ENCODE data around the gene NUDT1.

NUDT1 gene

DNA sequence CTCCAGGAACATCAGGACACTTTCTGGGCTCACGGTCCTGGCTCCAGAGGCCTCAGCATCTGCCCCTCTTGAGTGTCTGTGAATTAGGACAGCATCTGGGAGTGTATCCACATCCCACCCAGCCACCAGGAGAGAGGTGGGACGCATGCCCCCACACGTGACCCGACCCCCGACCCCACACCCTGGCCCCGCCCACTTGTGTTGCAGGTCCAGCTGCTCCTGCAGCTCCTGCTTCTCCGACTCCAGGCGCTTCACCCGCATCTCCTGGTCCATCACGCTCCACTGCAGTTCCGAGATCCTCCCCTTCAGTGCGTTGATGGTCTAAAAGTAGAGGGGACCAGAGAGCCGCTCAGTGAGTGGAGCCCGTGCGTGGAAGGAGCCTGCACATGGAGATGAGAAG, 22.9 kb upstream of the NUDT1 start:
- DNase-seq (ENCODE audit: low read depth in 1 of 2, low spot score in 1 of 2), result no peak
- no peak overlapping the region for H3K27ac ChIP-seq (replicated peaks)
- no peaks in the 10 kb centered on the region for H3K27me3 ChIP-seq (ENCODE audit: insufficient read depth, poor library complexity, severe bottlenecking)
- no peak for TF ChIP-seq SPI1 (IDR thresholded peaks at IDR 0.05; ENCODE audit: borderline replicate concordance, low read depth)
- no peak for TF ChIP-seq POLR2AphosphoS5 (IDR thresholded peaks at IDR 0.05; ENCODE audit: low read depth)
- TF ChIP-seq REST (IDR thresholded peaks at IDR 0.05; ENCODE audit: insufficient replicate concordance, low read depth), result no peak
- no peak for TF ChIP-seq GABPA (IDR thresholded peaks at IDR 0.05; ENCODE audit: low read depth)
- TF ChIP-seq CTCF (IDR thresholded peaks at IDR 0.05; ENCODE audit: insufficient read depth, low read length), result no peak
- no peak overlapping the region for H3K4me3 ChIP-seq (replicated peaks; ENCODE audit: insufficient read depth, low read length)

- TF ChIP-seq CTCF (IDR thresholded peaks at IDR 0.05; ENCODE audit: insufficient read depth, low read length), result no peak
- no peak for TF ChIP-seq POLR2AphosphoS5 (IDR thresholded peaks at IDR 0.05; ENCODE audit: low read depth)
- no peak for TF ChIP-seq GABPA (IDR thresholded peaks at IDR 0.05; ENCODE audit: low read depth)
- TF ChIP-seq REST (IDR thresholded peaks at IDR 0.05; ENCODE audit: insufficient replicate concordance, low read depth), result no peak
- TF ChIP-seq SPI1 (IDR thresholded peaks at IDR 0.05; ENCODE audit: borderline replicate concordance, low read depth), result no peak
- H3K27me3 ChIP-seq (ENCODE audit: insufficient read depth, poor library complexity, severe bottlenecking), result no peaks in the 10 kb centered on the region
- no peak for DNase-seq (ENCODE audit: low read depth in 1 of 2, low spot score in 1 of 2)
- H3K27ac ChIP-seq (replicated peaks), result no peak overlapping the region
- H3K4me3 ChIP-seq (replicated peaks; ENCODE audit: insufficient read depth, low read length), result no peak overlapping the region
These were observed 22.4 kb upstream of the NUDT1 start for GRCh38 chr7:2219606-2220005.

GRCh38 chr7:2220030-2220429, 22.0 kb upstream of the NUDT1 start:
- Histone ChIP-seq H3K4me3 (replicated peaks; ENCODE audit: insufficient read depth, low read length) (no peak overlapping the region), H3K27me3 (ENCODE audit: insufficient read depth, poor library complexity, severe bottlenecking) (no peaks in the 10 kb centered on the region), H3K27ac (replicated peaks) (no peak overlapping the region)
- TF ChIP-seq REST (IDR thresholded peaks at IDR 0.05; ENCODE audit: insufficient replicate concordance, low read depth), result no peak
- TF ChIP-seq POLR2AphosphoS5 (IDR thresholded peaks at IDR 0.05; ENCODE audit: low read depth), result no peak
- no peak for TF ChIP-seq SPI1 (IDR thresholded peaks at IDR 0.05; ENCODE audit: borderline replicate concordance, low read depth)
- no peak for TF ChIP-seq CTCF (IDR thresholded peaks at IDR 0.05; ENCODE audit: insufficient read depth, low read length)
- no peak for TF ChIP-seq GABPA (IDR thresholded peaks at IDR 0.05; ENCODE audit: low read depth)
- DNase-seq (ENCODE audit: low read depth in 1 of 2, low spot score in 1 of 2), result no peak
